HG03025 (cell line): ENCODE data around the gene MYL9.
"Not testable (repeated sequence)": the region's sequence is repeated elsewhere in the genome, so short reads cannot be mapped to it uniquely, and the experiment has no call there.

ENCODE experiments used
- ATAC-seq: cut with Tn5 transposase; IDR thresholded peaks from one replicate; pipeline ENCODE4 v1.9.1; 2021; ENCODE audit warnings: mild to moderate bottlenecking, moderate library complexity; ENCODE audit not compliant: unreplicated experiment, low FRiP score

Gene MYL9

GRCh38 chr20:36541227-36541767 lies at the start of gene MYL9:
Gene MYL9, plus strand, starts transcription at chr20:36541519. Its CDS starts 3,366 bp downstream, at chr20:36544885.
- ATAC-seq, result no peak

GRCh38 chr20:36491901-36492617 lies 49.3 kb upstream of the MYL9 start:
- ATAC-seq, result no peak

DNA sequence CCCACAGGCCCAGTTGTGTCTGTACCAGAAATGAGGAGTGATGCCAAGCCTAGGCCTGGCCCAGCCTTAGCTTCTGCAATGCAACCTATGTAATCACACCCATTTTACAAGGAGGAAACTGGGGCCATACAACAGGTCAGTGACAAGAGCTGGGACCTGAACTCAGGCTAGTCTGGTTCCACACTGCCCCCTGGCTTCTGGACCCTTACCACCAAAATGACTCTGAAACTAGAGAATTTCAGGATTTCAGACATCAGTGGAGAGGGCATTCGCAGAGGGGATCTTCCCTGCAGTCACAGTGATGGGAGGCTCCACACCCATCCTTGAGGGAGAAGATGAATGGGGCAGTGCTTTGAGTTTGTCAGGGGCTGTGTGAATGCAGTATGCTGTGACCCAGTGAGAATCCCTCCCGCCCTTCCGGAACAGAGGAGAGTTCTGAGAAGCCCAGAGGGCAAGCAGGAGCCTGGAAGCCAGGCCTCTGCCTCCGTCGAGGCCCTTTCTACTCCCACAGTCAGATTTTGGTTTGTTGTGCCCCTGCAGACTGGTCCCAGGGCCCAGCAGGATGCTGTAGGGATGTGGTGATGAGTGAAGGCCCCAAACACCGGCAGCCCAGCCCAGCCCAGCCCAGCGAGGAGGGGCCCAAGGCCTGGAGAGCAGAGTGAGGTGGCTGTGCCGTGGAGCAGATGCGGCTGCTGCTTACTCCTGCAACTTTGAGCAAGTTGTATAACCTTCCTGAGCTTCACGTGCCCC lies 48.1 kb upstream of the MYL9 start:
- ATAC-seq, result no peak

DNA sequence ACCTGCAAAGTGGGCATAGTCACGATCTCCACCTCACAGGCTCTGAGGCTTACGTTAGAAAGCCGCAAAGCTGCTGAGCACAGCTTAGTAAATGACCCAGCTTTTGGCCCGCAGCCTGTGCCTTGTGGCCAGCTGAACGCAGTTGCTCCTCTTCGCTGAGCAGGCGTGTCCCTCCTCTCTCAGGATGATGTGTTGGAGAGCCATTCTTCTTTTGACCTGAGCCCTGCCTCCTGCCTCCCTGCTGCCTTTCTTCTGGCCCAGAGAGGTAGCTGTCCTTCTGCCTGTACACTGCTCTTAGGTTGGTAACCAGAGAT lies 47.6 kb upstream of the MYL9 start:
- ATAC-seq, result no peak

DNA sequence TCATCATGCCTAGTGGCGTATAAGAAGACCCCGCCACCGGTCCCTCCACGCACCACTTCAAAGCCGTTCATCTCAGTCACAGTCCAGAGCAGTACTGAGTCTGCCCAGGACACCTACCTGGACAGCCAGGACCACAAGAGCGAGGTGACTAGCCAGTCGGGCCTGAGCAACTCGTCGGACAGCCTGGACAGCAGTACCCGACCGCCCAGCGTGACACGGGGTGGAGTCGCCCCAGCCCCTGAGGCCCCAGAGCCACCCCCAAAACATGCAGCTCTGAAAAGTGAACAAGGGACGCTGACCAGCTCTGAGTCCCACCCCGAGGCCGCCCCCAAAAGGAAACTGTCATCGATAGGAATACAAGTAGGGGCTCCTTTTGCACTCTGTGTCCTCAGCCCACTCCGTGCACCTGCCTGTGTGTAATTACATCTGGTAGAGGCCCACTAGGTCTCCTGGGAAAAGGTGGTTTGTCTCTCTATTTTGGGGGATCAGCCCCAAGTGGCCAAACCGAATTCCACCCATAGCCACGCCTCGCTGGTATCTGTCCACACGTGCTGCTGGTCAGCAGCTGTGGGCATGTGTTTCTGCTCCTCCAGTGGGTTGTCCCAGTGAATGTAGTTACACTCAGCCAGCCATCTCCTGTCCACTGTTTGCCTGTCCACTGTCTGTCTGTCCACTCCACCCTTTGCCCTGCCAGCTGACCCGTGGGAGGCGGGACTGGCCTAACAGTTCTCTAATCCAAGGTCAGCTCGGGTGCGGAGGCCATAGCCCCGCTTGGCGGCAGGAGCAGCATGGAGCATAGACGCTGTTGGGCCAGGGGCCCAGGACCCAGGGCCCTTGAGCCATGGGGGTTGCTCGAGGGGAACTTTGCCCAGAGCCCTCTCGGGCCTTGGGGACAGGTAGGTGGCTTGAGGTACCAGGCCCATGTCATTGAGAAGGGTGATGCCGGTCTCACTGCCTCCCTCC lies 44.3 kb upstream of the MYL9 start:
- no peak for ATAC-seq

- ATAC-seq, result no peak
Observed at GRCh38 chr20:36497856-36498255, 43.5 kb upstream of the MYL9 start.

DNA sequence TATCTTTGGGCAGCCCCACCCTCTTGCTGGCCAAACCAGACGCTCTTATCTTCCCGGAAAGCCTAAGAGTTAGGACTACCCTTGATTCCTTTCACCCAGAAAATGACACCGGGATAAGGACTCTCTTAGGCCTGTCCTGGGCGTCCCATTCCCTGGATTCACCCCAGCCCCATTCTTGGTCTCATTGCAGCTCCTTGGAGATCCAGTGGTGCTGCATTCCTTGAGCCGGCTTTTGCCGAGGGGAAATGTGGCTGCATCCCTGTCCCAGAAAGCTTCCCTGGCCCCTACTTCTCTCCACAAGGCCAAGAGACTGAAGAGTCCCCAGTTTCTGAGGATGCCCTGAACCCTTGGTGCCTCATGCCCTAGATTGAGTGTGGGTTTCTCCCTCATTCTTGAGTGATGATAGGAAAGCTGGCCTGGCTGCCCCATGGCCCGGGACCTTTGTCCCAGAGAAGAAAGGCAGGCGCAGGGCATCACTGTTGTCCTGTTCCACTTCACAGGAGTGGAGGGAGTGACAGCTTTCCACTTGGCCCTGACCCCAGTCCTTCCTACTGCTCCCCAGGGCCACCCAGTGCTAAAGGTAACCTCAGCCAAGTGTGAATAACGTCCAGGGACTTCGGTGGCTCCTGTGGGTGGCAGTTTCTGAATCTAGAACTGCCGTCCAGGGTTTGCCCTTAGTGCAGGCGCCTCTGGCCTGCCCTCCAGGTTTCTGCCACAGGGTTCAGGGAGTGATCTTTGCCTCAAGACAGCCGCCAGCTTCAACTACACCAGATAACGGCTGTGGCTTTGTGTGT lies 42.7 kb upstream of the MYL9 start:
- ATAC-seq, result no peak

DNA sequence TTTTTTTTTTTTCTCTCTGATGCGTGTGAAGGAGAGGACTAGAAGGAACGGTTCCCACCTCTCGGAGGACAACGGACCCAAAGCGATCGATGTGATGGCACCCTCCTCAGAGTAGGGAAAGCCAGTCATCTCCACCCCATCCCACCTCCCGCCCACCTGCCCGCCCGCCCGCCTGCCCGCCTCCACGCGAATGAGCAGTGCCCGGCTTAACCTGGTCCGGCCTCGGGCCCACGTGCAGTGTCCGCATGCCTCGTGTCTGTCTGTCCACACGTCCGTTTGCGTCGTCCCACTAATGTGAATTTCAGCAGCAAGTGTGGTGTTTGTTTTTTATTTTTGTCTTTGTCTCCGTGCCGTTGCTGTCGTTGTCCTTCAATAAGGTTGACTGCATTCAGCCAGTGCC lies 42.1 kb upstream of the MYL9 start:
- ATAC-seq, result no peak

DNA sequence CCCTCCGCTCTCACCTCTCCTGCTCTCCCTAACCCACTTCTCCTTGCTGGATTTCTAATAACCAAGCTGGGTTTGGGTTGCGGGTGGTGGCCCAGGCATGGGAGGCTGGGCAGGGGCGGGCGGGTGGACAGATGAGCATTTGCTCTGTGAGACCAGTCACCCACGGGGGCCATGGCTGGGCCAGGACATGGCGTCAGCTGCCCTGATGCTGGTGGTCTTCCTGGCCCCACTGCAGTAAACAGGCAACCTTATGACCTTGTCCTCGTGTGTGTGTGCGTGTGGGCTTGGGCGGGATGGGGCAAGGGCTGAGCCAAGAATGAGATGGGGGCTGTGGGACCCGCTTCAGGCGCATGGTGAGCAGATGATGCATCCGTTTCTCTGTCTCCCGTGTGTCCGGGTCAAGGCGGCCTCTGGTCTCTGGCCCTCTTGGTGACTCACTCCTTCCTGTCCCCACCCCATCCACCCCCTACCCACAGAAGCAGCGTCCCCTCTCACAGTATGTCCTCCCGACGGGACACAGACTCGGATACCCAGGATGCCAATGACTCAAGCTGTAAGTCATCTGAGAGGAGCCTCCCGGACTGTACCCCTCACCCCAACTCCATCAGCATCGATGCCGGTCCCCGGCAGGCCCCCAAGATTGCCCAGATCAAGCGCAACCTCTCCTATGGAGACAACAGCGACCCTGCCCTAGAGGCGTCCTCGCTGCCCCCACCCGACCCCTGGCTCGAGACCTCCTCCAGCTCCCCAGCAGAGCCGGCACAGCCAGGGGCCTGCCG lies 41.4 kb upstream of the MYL9 start:
- ATAC-seq, result no peak

- ATAC-seq, result no peak
Observed at GRCh38 chr20:36501367-36502006, 39.8 kb upstream of the MYL9 start.

GRCh38 chr20:36504295-36504694 lies 37.0 kb upstream of the MYL9 start:
- no peak for ATAC-seq

GRCh38 chr20:36506253-36506652 lies 35.1 kb upstream of the MYL9 start:
- ATAC-seq, result no peak

GRCh38 chr20:36507746-36508145 lies 33.6 kb upstream of the MYL9 start:
- ATAC-seq, result no peak

GRCh38 chr20:36519012-36519719 lies 22.2 kb upstream of the MYL9 start:
- no peak for ATAC-seq

GRCh38 chr20:36519944-36520343 lies 21.4 kb upstream of the MYL9 start:
- ATAC-seq, result no peak

- no peak for ATAC-seq
Observed at GRCh38 chr20:36521526-36521925, 19.8 kb upstream of the MYL9 start.

- not testable (repeated sequence) for ATAC-seq
Observed at GRCh38 chr20:36522412-36522811, 18.9 kb upstream of the MYL9 start.

GRCh38 chr20:36523341-36523740 lies 18.0 kb upstream of the MYL9 start:
- no peak for ATAC-seq
